CD4-positive, alpha-beta T cell (primary cell): ENCODE measurements around the gene MAPKAP1. TPM values are rescaled to one million over a fixed set of nuclear protein-coding genes. Genes with fewer than 3 reads are reported as not detected.

Source experiments
- ATAC-seq: fragments of 200-7000 bp; cut with Tn5 transposase; one replicate; pipeline ENCODE4 v1.10.0; 2022; ENCODE audit warnings: mild to moderate bottlenecking; ENCODE audit not compliant: poor library complexity
- CTCF ChIA-PET: fragments of 350-600 bp; sonication (Branson Sonifier 250); formaldehyde crosslinking; loops from one replicate; lab custom pipeline; 2021; ENCODE audit warnings: antibody characterized with exemption, inconsistent platforms; lab: Charles Lee
- POLR2A ChIA-PET: fragments of 350-600 bp; sonication (Branson Sonifier 250); formaldehyde crosslinking; loops from one replicate; lab custom pipeline; 2021; ENCODE audit warnings: antibody characterized with exemption, inconsistent platforms; lab: Charles Lee
- DNase-seq, 14 experiments: peaks; one replicate each; pipeline ENCODE4 v3.0.0-alpha.2; 2013 to 2020; ENCODE audit warnings: mixed read lengths in 2 of 14
- H3K27ac ChIP-seq, 2 donors: one replicate each; pipeline versions ENCODE4 v1.5.1 to v1.7.0; 2013; ENCODE audit warnings: low read length in 2 of 2, low read depth in 1 of 2, mild to moderate bottlenecking in 1 of 2
- H3K27me3 ChIP-seq, 2 experiments: 1 replicate in 1 of 2; 2 replicates in 1 of 2; pipeline versions ENCODE4 v1.6.1 to v1.7.0; 2013; ENCODE audit warnings: low read length in 2 of 2, control low read depth in 1 of 2, mild to moderate bottlenecking in 1 of 2, moderate library complexity in 1 of 2; ENCODE audit not compliant: insufficient read depth in 2 of 2, control insufficient read depth in 1 of 2
- H3K36me3 ChIP-seq: one replicate; pipeline ENCODE4 v1.6.1; 2013; ENCODE audit warnings: low read length, control low read depth; ENCODE audit not compliant: insufficient read depth
- H3K4me1 ChIP-seq: one replicate; pipeline ENCODE4 v1.6.1; 2013; ENCODE audit warnings: low read length, control low read depth; ENCODE audit not compliant: insufficient read depth
- H3K4me3 ChIP-seq: one replicate; pipeline ENCODE4 v1.5.1; 2013; ENCODE audit warnings: mild to moderate bottlenecking, low read length, moderate library complexity
- H3K9me3 ChIP-seq, 2 experiments: 1 replicate in 1 of 2; 2 replicates in 1 of 2; pipeline versions ENCODE4 v1.6.1 to v1.7.0; 2013; ENCODE audit warnings: low read length in 2 of 2, mild to moderate bottlenecking in 2 of 2, control low read depth in 1 of 2, moderate library complexity in 1 of 2; ENCODE audit not compliant: control insufficient read depth in 1 of 2, insufficient read depth in 1 of 2
- H3K27ac Mint-ChIP-seq: one replicate; pipeline ENCODE4 v1.8.0; 2020; ENCODE audit warnings: mixed read lengths
- H3K27me3 Mint-ChIP-seq: one replicate; pipeline ENCODE4 v1.8.0; 2021; ENCODE audit warnings: mixed read lengths
- H3K36me3 Mint-ChIP-seq: one replicate; pipeline ENCODE4 v1.8.0; 2021; ENCODE audit warnings: low read depth, mixed read lengths
- H3K4me1 Mint-ChIP-seq: one replicate; pipeline ENCODE4 v1.8.0; 2021; ENCODE audit warnings: low read depth, mixed read lengths
- H3K4me3 Mint-ChIP-seq: one replicate; pipeline ENCODE4 v1.8.0; 2020; ENCODE audit warnings: mild to moderate bottlenecking, mixed read lengths
- H3K9me3 Mint-ChIP-seq: one replicate; pipeline ENCODE4 v1.8.0; 2020; ENCODE audit warnings: mixed read lengths
- intact Hi-C, 2 experiments: fragments of 100-400 bp; cut with DNase I in 1 of 2; cut with micrococcal nuclease in 1 of 2; formaldehyde crosslinking; loops; one replicate each; pipeline versions ENCODE4 v1.15.1 to v1.9.0; 2023 to 2025; cut with DNase I, micrococcal nuclease
- total RNA-seq, 174 experiments: library from RNA in 2 of 174; stranded (reverse) in 2 of 174; gene quantifications; one replicate each; pipeline ENCODE4 v1.2.3 and lab custom pipeline; 2021 to 2026
- TF ChIP-seq, protein P1 (sequence below): fragments of 200-600 bp; IDR thresholded peaks from one replicate; pipeline ENCODE4 v1.8.0; 2022; ENCODE audit warnings: antibody characterized with exemption, mild to moderate bottlenecking

Gene MAPKAP1
- total RNA-seq, 2 experiments from 2014 or later = 40.3 to 44.9 TPM

- H3K27me3 ChIP-seq = no peaks in the 10 kb centered on the region
- no peak for DNase-seq
- Mint-ChIP-seq H3K27me3 (peaks cover 4% of the 10 kb centered on the region), H3K4me3 (no peak overlapping the region), H3K9me3 (no peaks in the 10 kb centered on the region), H3K4me1 (no peaks in the 10 kb centered on the region), H3K36me3 (no peaks in the 10 kb centered on the region), H3K27ac (no peak overlapping the region)
- no peak for ATAC-seq
- no peak overlapping the region for H3K4me3 ChIP-seq
- no peak overlapping the region for H3K27ac ChIP-seq
- no peaks in the 10 kb centered on the region for H3K4me1 ChIP-seq
- TF ChIP-seq, protein P1, sequence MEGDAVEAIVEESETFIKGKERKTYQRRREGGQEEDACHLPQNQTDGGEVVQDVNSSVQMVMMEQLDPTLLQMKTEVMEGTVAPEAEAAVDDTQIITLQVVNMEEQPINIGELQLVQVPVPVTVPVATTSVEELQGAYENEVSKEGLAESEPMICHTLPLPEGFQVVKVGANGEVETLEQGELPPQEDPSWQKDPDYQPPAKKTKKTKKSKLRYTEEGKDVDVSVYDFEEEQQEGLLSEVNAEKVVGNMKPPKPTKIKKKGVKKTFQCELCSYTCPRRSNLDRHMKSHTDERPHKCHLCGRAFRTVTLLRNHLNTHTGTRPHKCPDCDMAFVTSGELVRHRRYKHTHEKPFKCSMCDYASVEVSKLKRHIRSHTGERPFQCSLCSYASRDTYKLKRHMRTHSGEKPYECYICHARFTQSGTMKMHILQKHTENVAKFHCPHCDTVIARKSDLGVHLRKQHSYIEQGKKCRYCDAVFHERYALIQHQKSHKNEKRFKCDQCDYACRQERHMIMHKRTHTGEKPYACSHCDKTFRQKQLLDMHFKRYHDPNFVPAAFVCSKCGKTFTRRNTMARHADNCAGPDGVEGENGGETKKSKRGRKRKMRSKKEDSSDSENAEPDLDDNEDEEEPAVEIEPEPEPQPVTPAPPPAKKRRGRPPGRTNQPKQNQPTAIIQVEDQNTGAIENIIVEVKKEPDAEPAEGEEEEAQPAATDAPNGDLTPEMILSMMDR = no peak
- POLR2A ChIA-PET = no interaction called here
- no peaks in the 10 kb centered on the region for H3K9me3 ChIP-seq
- intact Hi-C loops = no loop called here
- H3K36me3 ChIP-seq = no peaks in the 10 kb centered on the region
- CTCF ChIA-PET = no interaction called here
These were observed 32.4 kb upstream of the MAPKAP1 start for GRCh38 chr9:125739436-125739835.

DNA sequence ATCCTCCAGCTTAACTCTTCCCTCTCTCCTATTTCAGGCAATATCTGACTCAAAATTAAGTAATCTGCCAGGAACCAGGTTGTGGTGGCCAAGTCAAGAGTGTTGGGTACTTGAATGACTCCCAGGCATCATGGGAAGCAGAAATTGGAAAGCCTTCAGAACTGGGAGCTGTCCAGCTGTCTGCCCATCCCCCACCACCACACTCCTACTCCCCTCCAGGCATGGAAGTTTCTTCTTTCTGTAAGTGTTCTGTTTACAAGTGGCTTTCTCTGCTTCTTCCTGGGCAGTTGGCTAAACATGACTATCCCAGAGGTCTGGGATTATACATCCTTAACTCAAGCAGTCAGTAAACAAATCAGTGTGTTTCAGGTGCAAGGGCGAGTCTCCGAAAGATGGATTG is 25.6 kb upstream of the MAPKAP1 start:
- H3K4me1 ChIP-seq = no peaks in the 10 kb centered on the region
- Mint-ChIP-seq H3K4me3 (no peak overlapping the region), H3K9me3 (no peaks in the 10 kb centered on the region), H3K27ac (no peak overlapping the region), H3K4me1 (no peaks in the 10 kb centered on the region), H3K27me3 (no peaks in the 10 kb centered on the region), H3K36me3 (no peaks in the 10 kb centered on the region)
- DNase-seq (no peak), ATAC-seq (no peak)
- ChIA-PET CTCF (no interaction called here), POLR2A (no interaction called here)
- H3K4me3 ChIP-seq = no peak overlapping the region
- TF ChIP-seq, protein P1 = no peak
- no peaks in the 10 kb centered on the region for H3K9me3 ChIP-seq
- no peak overlapping the region for H3K27ac ChIP-seq
- intact Hi-C loops = no loop called here
- no peaks in the 10 kb centered on the region for H3K36me3 ChIP-seq
- H3K27me3 ChIP-seq = no peaks in the 10 kb centered on the region

DNA sequence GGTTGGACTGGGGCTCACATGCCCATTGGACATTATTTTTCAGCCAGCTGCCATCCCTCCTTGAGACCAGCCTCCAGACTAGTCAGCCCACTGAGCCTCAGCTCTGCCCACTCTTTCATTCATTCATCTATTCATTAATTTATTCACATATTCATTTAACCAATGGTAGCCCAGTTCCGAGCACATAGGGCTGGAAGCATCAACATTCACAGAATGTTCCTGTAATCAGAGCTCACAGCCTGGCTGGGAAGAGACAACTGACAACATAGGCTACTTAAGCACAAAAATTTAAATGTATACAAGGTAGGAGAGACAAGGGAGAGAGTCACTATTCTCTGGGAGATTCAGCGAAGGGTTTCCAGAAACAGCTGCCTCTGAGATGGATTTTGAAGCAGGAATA is 23.2 kb upstream of the MAPKAP1 start:
- Histone ChIP-seq H3K4me3 (no peak overlapping the region), H3K27ac (no peak overlapping the region), H3K4me1 (no peaks in the 10 kb centered on the region), H3K9me3 (no peaks in the 10 kb centered on the region), H3K27me3 (no peaks in the 10 kb centered on the region), H3K36me3 (no peaks in the 10 kb centered on the region)
- Mint-ChIP-seq H3K4me1 (no peaks in the 10 kb centered on the region), H3K9me3 (no peaks in the 10 kb centered on the region), H3K27me3 (no peaks in the 10 kb centered on the region), H3K27ac (no peak overlapping the region), H3K4me3 (no peak overlapping the region), H3K36me3 (no peaks in the 10 kb centered on the region)
- CTCF ChIA-PET = no interaction called here
- POLR2A ChIA-PET = no interaction called here
- DNase-seq (no peak), ATAC-seq (no peak)
- TF ChIP-seq, protein P1 = no peak
- intact Hi-C loops = no loop called here
